HL-60 (cell line): ENCODE measurements around the gene MTHFD1L.

ENCODE experiments used
- DNase-seq, 2 experiments: peaks; one replicate each; pipeline ENCODE4 v3.0.0-alpha.2; 2010 to 2020; ENCODE audit warnings: low read depth in 1 of 2, low spot score in 1 of 2
- H3K27ac ChIP-seq: fragments of 250-450 bp; sonication (Bioruptor Pico); replicated peaks from 2 replicates; pipeline ENCODE4 v1.5.1; 2020; ENCODE audit warnings: mild to moderate bottlenecking, moderate library complexity
- H3K27me3 ChIP-seq: fragments of 250-450 bp; sonication (Bioruptor Pico); 2 replicates; pipeline ENCODE4 v1.5.1; 2021; ENCODE audit warnings: mild to moderate bottlenecking, moderate library complexity; ENCODE audit not compliant: insufficient read depth, poor library complexity, severe bottlenecking
- H3K4me3 ChIP-seq: replicated peaks from 2 replicates; pipeline ENCODE4 v1.5.1; 2011; ENCODE audit warnings: mild to moderate bottlenecking, control low read depth, low read length; ENCODE audit not compliant: insufficient read depth
- GABPA ChIP-seq: IDR thresholded peaks from 2 replicates; pipeline ENCODE4 v1.6.1; 2012; ENCODE audit warnings: low read depth
- POLR2AphosphoS5 ChIP-seq: IDR thresholded peaks from 2 replicates; pipeline ENCODE4 v1.6.1; 2012; ENCODE audit warnings: low read depth
- SPI1 ChIP-seq: IDR thresholded peaks from 2 replicates; pipeline ENCODE4 v1.6.1; 2012; ENCODE audit warnings: low read depth, mild to moderate bottlenecking, borderline replicate concordance
- TF ChIP-seq, protein P1 (sequence below): IDR thresholded peaks from one replicate; pipeline ENCODE4 v1.5.1; 2011; ENCODE audit warnings: low read length, control low read depth, inconsistent platforms; ENCODE audit not compliant: insufficient read depth
- TF ChIP-seq, protein P2 (sequence below): IDR thresholded peaks from 2 replicates; pipeline ENCODE4 v1.6.1; 2012; ENCODE audit warnings: low read depth; ENCODE audit not compliant: insufficient replicate concordance

MTHFD1L gene

DNA sequence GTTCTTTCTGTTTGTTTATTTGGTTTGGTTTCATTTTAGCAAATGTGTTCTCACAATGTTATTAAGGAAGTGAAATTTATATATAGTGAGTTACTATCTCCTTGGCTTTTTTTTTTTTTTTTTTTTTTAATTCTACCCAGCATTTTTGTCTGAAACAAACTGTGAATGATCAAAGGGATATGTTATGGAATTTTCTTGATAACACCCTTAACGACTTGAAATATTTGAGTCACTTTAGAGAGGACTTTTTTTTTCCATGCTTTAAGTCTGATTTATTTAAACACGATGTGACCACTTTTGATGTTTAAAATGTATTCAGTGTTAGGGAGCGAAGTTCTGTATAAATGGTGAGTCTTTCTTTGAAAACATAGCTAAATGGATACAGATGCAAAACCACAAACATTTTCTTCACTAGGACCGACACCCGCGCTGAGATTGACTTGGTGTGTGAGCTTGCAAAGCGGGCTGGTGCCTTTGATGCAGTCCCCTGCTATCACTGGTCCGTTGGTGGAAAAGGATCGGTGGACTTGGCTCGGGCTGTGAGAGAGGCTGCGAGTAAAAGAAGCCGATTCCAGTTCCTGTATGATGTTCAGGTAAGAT, 149.7 kb downstream of the MTHFD1L start:
- no peak overlapping the region for H3K27ac ChIP-seq
- no peak for DNase-seq
- TF ChIP-seq GABPA, result no peak
- TF ChIP-seq POLR2AphosphoS5, result no peak
- TF ChIP-seq, protein P1, sequence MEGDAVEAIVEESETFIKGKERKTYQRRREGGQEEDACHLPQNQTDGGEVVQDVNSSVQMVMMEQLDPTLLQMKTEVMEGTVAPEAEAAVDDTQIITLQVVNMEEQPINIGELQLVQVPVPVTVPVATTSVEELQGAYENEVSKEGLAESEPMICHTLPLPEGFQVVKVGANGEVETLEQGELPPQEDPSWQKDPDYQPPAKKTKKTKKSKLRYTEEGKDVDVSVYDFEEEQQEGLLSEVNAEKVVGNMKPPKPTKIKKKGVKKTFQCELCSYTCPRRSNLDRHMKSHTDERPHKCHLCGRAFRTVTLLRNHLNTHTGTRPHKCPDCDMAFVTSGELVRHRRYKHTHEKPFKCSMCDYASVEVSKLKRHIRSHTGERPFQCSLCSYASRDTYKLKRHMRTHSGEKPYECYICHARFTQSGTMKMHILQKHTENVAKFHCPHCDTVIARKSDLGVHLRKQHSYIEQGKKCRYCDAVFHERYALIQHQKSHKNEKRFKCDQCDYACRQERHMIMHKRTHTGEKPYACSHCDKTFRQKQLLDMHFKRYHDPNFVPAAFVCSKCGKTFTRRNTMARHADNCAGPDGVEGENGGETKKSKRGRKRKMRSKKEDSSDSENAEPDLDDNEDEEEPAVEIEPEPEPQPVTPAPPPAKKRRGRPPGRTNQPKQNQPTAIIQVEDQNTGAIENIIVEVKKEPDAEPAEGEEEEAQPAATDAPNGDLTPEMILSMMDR, result no peak
- no peak for TF ChIP-seq SPI1
- TF ChIP-seq, protein P2, sequence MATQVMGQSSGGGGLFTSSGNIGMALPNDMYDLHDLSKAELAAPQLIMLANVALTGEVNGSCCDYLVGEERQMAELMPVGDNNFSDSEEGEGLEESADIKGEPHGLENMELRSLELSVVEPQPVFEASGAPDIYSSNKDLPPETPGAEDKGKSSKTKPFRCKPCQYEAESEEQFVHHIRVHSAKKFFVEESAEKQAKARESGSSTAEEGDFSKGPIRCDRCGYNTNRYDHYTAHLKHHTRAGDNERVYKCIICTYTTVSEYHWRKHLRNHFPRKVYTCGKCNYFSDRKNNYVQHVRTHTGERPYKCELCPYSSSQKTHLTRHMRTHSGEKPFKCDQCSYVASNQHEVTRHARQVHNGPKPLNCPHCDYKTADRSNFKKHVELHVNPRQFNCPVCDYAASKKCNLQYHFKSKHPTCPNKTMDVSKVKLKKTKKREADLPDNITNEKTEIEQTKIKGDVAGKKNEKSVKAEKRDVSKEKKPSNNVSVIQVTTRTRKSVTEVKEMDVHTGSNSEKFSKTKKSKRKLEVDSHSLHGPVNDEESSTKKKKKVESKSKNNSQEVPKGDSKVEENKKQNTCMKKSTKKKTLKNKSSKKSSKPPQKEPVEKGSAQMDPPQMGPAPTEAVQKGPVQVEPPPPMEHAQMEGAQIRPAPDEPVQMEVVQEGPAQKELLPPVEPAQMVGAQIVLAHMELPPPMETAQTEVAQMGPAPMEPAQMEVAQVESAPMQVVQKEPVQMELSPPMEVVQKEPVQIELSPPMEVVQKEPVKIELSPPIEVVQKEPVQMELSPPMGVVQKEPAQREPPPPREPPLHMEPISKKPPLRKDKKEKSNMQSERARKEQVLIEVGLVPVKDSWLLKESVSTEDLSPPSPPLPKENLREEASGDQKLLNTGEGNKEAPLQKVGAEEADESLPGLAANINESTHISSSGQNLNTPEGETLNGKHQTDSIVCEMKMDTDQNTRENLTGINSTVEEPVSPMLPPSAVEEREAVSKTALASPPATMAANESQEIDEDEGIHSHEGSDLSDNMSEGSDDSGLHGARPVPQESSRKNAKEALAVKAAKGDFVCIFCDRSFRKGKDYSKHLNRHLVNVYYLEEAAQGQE, result no peak
- H3K27me3 ChIP-seq, result no peaks in the 10 kb centered on the region
- H3K4me3 ChIP-seq, result no peak overlapping the region

DNA sequence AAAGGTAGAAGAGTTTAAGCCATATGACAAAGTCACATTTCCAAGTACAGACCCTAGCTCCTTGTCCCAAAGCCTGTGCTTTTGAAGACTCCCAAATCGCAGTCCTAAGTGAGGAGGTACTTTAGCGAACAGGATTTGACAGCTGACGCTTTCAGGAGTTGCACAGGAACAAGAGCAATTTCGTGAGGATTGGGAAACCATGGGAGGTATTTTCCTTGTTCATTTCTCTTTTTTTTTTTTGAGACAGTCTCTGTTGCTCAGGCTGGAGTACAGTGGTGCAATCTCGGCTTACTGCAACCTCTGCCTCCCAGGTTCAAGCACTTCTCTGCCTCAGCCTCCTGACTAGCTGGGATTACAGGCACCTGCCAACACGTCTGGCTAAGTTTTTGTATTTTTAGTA, 150.6 kb downstream of the MTHFD1L start:
- Histone ChIP-seq H3K4me3 (no peak overlapping the region), H3K27ac (no peak overlapping the region), H3K27me3 (no peaks in the 10 kb centered on the region)
- peak in 1 of 2 experiments; percentile 7 for DNase-seq
- no peak for TF ChIP-seq SPI1
- no peak for TF ChIP-seq POLR2AphosphoS5
- TF ChIP-seq, protein P2, result no peak
- TF ChIP-seq, protein P1, result no peak
- TF ChIP-seq GABPA, result no peak

DNA sequence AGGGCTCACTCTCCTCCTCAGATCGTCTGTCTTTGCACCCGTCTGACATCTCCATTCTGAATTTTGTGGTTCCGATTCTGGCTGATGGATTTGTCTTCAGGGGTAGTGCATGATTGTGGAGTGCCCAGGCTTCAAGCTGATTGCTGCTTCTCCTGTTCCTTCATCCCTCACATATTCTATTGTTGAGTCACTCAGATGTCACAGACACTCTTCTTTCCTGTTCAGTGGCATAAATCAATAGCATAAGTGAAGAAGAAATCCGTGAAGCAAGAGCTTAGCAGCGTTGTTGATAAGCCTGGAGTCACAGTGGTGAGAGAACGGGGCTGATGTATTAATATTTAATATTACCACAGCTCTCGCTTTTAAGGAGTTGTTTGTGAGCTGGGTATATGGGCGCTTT, 152.5 kb downstream of the MTHFD1L start:
- no peak for DNase-seq
- no peak for TF ChIP-seq POLR2AphosphoS5
- TF ChIP-seq, protein P1, result no peak
- TF ChIP-seq SPI1, result no peak
- no peak for TF ChIP-seq GABPA
- TF ChIP-seq, protein P2, result no peak
- no peaks in the 10 kb centered on the region for H3K27me3 ChIP-seq

More for the DNA sequence above, 152.5 kb downstream of the MTHFD1L start:
- no peak overlapping the region for H3K27ac ChIP-seq
- H3K4me3 ChIP-seq, result no peak overlapping the region
